HG02870 (cell line): ENCODE data around the gene SH3BGRL2.
"Not testable (repeated sequence)": the region's sequence is repeated elsewhere in the genome, so short reads cannot be mapped to it uniquely, and the experiment has no call there.

Experiments
- ATAC-seq: cut with Tn5 transposase; IDR thresholded peaks from one replicate; pipeline ENCODE4 v1.9.1; 2021; ENCODE audit warnings: mild to moderate bottlenecking, moderate library complexity; ENCODE audit not compliant: unreplicated experiment

The SH3BGRL2 gene

GRCh38 chr6:79647741-79648140, 16.6 kb downstream of the SH3BGRL2 start:
- ATAC-seq = no peak

GRCh38 chr6:79648328-79648727, 17.2 kb downstream of the SH3BGRL2 start:
- no peak for ATAC-seq

DNA sequence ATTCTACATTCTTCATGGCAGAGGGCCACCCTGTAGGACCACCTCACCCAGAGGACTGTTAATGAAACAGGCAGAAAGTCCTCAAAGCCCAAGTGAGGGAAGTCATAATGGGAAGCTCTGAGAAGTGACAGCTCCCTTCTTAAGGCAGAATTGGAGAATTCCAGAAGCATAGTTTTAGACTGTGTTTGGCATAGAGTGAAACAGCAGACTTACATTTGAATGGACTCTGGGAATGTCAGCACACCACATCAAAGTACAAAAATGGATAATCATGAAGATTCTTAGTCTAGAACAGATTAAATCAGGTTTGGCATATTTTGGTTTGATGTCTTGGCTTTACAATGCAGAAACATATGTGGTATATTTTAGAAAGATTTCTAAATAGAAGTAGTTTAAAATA, 17.9 kb downstream of the SH3BGRL2 start:
- no peak for ATAC-seq

DNA sequence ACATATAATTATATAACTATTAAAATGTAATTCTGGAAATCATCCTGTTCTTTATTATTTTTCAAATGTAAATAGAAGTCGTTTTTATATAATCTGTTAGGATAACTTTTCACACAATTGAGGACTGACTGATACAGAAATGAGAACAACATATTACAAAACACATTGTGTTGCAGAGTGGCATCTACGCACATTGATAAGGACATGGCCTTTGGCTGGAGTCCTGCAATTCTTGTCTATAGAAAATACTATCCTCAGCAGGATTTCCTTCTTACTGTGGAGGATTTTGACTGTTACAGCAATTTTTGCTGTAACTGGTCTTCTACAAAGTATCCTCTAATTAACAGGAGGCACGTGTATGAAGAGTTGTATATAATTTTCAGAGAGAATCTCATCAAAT, 19.8 kb downstream of the SH3BGRL2 start:
- ATAC-seq = no peak

DNA sequence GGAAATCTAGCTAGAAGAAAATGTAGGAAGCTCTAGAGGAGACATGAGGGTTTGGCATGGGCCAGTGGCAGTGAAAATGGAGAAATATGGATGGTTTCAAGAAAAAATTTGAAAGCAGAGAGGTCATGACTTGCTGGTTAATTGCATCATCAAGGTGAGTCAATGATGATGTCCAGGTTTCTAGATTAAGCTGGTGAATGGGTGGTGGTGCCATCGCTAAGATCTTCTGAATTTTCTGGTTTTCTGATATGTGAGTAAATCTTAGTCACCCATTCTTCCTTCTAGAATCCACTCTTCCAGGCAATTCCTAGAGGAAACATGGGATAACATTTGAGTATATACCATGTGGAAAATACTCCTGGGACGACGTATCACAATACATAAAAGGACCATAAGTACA, 25.0 kb downstream of the SH3BGRL2 start:
- ATAC-seq = no peak

DNA sequence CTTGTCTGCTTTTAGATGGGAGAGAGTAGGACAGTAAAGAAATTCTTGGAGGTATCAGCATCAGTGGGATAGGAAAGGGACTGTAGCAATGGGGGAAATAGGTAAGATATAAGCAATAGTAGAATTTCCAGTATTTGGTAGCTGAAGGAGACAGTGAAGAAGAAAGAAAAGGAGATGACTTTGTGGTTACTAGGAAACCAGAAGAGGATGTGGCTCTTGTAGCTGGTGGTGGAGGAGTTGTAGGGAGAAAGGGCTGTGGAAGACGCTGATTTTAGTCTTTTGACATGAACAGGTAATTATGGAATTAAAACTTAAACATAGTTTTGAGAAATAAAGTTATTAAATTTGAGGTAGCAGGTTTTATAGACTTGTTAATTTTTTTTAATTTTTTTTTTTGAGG, 26.1 kb downstream of the SH3BGRL2 start:
- no peak for ATAC-seq

- ATAC-seq = not testable (repeated sequence)
Observed at GRCh38 chr6:79663655-79664054, 32.5 kb downstream of the SH3BGRL2 start.

DNA sequence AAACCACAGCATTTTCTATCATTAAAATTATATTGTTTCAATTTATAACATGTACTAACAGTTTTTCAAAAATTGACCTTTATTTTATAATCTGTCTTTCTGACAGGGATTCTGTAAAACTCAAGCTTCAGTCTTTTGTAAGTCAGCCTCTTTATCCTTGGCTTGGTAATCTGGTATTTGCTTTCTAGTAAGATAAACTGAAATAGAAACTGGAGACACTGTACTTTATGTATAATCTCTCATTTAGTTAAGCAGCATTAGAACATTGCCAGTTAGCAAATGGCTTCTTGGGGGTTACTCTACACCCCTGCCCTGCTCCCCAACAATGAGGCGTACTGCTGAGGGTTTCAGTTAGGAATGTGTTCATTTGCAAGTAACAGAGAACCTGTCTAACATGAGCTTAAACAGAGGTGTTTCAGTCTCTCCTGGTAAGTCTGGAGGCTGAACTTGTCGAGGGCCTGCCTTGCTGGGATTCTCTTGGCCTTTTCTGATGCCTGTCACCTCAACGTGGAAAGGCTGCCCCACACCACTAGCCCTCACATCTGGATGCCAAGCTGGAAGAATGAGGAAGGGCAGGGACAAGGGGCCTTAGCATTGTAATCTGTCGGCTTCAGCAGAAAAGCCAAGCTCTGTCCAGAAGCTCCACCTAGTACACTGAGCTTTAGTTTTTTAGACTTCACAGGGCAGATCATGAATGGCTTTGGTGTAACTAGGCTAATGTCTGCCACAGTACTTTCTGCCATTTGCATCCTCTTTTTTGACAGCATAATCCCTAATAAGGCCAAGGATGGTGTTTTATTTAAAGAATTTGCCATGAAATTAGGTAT, 34.8 kb downstream of the SH3BGRL2 start:
- no peak for ATAC-seq

GRCh38 chr6:79666634-79667033, 35.5 kb downstream of the SH3BGRL2 start:
- no peak for ATAC-seq

- no peak for ATAC-seq
Observed at GRCh38 chr6:79668381-79668780, 37.3 kb downstream of the SH3BGRL2 start.

DNA sequence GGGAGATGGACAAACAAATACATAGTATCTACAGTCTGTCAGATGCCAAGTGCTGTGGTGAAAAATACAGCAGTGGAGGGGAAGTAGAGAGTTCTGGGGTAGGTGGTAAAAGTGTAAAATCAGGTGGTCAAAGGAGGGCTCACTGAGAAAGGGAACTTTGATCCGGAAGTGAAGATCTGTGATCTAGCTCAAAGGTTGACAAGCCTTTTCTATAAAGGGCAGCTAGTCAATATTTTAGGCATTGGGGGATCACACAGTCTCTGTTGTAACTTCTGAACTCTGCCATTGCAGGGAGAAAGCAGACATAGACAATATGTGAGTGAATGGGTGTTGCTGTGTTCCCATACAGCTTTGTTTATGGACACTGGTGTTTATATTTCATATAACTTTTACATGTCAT, 38.6 kb downstream of the SH3BGRL2 start:
- ATAC-seq = no peak

DNA sequence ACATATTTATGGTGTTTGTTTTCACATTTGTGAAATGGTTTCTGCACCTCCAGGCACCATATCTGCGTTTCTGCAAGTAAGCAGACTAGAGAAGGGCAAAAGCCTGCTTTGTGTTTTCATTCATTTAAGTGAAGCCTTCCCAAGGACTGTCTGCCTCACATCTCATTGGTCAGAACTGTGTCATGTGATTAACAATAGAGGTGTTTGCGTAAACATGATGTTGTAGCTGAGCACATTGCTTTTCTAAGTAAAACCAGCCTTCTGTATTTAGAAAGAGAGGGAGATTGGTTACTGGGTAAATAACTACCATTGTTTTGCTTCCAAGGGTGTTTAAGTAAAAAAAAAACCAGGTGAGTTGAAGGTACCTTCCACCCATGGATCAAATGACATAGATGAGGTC, 39.7 kb downstream of the SH3BGRL2 start:
- no peak for ATAC-seq

GRCh38 chr6:79671600-79672266, 40.6 kb downstream of the SH3BGRL2 start:
- no peak for ATAC-seq

DNA sequence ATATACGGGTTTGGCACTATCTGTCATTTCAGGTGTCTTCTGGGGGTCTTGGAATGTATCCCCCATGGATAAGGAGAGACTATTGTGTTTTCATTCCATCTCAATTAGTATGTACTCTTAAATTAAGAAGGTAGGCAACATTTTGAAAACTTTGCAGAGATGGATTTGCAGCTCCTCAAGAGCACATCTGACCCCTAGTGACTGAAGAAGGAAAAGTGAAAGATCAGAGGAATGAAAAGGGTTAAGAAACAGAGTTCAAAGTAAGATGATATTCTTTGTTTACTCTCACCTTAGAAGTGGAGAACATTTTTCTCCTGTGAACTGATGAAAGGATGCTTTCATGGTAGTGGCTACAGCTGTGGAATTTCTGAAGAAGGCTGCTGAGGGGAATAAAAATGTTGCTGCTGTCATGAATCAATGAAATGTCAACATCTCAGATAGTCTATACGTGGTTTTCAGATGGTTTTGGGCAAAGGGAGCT, 41.5 kb downstream of the SH3BGRL2 start:
- ATAC-seq = peak; percentile 48

DNA sequence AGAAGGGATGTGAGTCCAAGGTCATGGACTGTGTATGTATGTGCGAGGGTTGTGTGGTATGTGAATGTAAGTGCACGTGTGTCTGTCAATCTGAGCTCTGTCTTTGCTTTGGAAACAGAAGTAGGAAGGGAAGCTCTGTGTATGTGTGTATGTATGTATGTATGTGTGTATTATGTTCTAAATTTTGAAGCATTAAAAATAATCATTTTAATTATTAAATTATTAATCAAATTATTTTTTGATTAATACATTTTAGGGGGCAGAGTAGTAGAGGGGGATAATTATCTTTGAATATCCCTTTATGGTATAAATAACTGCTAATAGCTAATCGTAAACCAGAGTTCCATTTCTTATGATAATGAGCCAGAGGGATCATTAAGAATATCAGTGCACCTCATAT, 42.8 kb downstream of the SH3BGRL2 start:
- ATAC-seq = no peak

- no peak for ATAC-seq
Observed at GRCh38 chr6:79676785-79677736, 45.9 kb downstream of the SH3BGRL2 start.

GRCh38 chr6:79682682-79683081, 51.6 kb downstream of the SH3BGRL2 start:
- not testable (repeated sequence) for ATAC-seq

- no peak for ATAC-seq
Observed at GRCh38 chr6:79684876-79685275, 53.7 kb downstream of the SH3BGRL2 start.

- no peak for ATAC-seq
Observed at GRCh38 chr6:79686707-79687309, 55.7 kb downstream of the SH3BGRL2 start.

DNA sequence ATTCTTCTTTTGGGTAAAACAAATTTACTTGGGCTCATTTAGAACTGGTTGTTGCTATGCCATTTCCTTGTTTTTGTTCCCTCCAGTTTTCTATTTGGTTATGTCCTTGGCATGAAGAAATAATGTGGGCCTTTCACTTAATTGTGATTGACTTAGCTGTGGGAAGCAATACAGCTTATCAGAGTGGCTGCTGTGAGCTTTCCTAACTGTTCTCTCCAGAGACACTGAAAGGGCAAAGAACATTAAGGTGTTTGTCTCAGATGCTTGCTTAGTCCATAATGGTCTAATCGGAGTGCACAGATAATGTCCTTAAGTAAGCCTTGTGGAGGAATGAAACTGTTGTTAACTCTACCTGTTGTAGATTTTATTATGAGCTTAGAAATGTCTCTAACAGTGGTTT, 56.6 kb downstream of the SH3BGRL2 start:
- ATAC-seq = no peak

GRCh38 chr6:79694156-79694555, 63.0 kb downstream of the SH3BGRL2 start:
- ATAC-seq = no peak
